GM19043 (cell line): ENCODE measurements around the gene PRPF19.

Experiments used
- ATAC-seq: cut with Tn5 transposase; IDR thresholded peaks from one replicate; pipeline ENCODE4 v1.9.1; 2021; ENCODE audit warnings: low read depth; ENCODE audit not compliant: unreplicated experiment

Gene PRPF19

DNA sequence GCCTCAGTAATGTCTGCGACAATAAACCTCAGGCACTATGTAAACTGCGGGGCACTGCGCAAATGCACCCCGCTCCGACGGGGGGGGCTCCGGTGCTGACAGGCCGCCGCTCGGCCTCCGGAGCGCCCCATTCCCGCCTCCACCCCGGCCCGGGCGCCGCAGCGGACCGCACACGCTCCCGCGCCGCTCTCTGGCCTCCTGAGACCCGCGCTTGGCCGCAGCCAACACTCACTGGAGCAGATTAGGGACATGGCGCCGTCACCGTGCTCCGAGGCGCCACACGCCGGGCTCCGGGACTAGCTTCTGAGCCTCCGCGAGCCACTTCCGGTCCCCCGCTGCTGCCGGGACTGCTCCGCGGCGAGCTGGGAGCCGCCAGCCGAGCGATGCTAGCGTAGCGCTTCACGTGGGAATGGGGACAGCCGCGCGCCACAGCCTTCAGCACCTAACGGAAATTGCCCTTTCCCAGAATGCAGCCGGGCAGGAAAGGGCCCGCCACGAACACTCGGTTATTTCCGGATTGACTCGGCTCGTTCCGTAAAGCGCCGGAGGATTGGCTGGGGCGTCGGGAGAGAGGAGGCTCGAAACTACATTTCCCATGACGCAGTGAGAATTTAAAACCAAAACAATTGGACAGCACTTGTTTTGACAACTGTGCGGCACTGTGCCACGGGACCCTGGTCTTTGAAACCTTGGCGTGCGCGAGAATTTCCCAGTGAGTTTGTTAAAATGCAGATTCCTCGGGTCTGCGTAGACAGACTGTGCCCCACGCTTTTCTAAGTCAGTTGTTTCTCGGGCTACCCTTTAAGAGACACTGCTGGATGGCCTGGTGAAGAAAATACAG is at the start of gene PRPF19:
Gene PRPF19 (minus strand): TSS at position 454 of the 841 bp plus-strand sequence. CDS start 203 bp downstream, at position 251.
- peak; percentile 73 for ATAC-seq

- ATAC-seq: no peak
Measured at GRCh38 chr11:60955571-60955970, 49.2 kb upstream of the PRPF19 start.

GRCh38 chr11:60954421-60954820 is 48.0 kb upstream of the PRPF19 start:
- no peak for ATAC-seq

GRCh38 chr11:60953781-60954180 is 47.4 kb upstream of the PRPF19 start:
- no peak for ATAC-seq

GRCh38 chr11:60952742-60953170 is 46.4 kb upstream of the PRPF19 start:
- ATAC-seq: peak; percentile 1

DNA sequence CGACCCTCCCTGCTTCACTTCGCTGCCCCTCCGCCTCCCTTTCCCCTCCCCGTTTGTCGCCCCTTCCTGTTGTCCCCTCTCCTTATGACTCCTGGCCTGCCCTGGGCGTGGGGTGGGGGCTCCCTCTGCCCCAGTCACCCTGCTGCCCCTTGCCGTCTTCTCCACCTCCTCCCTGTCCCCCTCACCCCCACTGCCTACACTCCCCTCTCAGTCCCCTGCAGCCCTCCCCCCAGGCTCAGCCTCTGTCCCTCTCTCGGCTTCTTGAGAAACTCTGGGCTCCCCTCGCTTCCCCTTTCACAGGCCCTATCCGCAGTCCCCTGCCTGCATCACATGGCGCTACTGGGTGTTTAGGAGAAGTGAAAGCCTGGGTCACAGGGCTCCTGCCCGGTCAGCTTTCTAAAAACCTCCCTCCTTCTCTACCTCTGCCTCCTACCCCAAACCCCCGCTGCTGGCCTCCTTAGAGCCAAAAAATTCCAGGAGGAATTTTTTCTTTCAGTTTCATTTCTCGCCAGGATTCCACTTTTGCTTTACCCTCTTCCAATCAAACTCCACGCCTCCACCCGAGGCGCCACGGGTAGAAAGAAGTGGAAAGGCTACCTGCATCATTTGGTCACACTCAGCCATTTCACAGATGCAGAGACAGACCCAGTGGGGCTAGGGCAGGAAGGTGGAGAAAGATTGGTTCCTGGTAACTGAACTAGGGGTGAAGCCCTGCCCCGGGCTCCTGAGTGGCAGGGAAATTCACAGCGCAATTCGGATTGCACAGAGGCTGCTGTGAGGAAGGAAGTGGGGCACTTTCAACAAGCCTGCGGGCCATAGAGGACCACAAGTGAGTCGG is 45.7 kb upstream of the PRPF19 start, which contains the start of gene SLC15A3:
Gene SLC15A3 (minus strand): TSS at position 273 of the 838 bp plus-strand sequence. CDS start 625 bp downstream, outside the sequence.
- peak; percentile 79 for ATAC-seq

GRCh38 chr11:60951606-60951903 is 45.2 kb upstream of the PRPF19 start:
- ATAC-seq: no peak

DNA sequence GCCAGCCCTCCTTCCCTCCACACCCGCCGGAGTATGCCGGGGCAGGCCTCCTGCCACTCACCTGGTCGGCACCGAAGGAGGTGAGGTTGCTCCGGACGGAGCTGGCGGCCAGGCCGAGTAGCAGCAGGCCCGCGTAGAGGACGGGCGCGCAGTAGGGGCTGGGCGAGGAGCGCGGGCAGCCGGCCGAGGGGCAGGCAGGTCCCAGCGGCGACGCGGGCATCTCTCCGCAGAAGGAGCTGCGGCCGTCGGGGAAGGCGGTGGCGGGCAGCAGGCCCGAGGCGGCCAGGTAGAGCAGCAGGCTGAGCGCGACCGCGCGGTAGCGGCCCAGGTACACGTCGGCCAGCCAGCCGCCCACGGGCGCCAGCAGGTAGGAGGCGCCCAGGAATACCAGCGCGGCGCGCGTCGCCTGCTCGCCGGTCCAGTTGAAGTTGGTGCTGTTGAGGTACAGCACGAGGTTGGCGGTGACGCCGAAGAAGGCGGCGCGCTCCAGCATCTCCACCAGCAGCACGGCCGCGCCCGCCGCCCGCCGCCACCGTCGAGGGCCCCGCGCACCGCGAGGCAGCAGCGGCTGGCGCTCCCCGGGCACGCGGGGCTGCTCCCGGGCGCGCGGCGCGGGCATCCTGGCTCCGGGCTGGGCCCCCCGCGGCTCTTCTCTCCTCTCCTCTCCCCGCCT is 44.7 kb upstream of the PRPF19 start:
- ATAC-seq: no peak

DNA sequence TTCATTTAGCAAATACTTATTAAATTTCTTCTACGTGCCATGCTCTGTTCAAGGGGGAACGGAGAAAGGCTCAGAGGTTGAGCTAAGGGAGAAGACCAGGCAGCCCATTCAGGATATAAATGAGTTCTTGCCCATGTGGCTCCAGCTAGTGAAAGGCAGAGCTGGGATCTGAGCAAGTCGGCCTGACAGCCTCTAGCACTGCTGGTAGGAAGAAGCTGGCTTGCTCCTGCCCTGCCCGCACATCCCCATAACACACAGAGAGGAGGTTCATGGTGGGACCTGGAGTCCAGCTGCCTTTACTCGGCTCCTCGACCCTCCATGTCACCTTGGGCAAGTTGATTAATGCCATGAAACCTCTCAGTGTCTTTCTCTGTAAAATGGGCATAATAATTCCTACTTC is 43.6 kb upstream of the PRPF19 start:
- ATAC-seq: no peak

- no peak for ATAC-seq
Measured at GRCh38 chr11:60948250-60948649, 41.9 kb upstream of the PRPF19 start.

DNA sequence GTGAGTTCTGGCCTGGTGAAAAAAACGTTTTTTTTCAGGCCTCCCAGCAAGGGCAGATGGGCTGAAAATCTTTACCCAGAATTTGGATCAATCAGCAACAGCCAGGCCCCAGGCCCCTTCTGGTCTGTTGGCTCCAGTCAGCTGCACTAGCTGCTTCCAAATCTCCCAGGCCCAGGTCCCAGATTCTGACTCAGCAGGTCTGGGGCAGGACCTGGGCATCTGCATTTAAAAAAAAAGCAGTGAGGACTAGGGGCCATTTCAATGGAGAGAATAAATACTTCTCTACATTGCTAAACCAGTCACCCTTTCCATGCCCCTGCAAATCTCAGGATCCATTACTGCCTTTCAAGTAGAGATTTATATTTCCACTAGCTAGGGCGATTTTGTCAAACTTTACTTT is 41.3 kb upstream of the PRPF19 start:
- ATAC-seq: no peak

DNA sequence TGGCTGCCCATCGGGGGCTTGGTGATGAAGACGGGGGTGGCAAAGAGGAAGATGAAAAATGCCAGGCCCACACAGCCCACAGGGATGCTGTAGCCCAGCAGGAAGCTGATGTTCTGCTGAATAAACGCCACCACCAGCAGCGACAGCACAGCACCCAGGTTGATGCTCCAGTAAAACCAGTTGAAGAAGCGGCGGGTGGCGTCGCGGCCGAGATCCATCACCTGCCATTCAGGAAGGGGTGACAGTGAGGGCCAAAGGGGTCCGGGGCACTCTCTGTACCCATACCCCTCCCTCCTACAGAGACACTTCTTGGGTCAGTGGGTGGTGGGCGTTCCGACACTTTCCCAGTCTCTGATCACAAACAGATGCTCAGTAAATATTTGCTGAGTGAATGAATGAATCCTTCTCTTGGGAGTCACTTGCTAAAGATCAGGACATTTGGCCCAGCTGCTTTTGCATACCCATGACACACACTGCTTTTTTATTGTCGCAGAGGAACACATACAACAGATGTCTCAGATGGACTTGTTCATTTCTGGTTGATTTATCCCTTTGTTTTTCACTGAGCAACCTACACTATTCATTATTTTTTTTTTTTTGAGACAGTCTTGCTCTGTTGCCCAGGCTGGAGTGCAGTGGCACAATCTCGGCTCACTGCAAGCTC is 40.3 kb upstream of the PRPF19 start:
- no peak for ATAC-seq

DNA sequence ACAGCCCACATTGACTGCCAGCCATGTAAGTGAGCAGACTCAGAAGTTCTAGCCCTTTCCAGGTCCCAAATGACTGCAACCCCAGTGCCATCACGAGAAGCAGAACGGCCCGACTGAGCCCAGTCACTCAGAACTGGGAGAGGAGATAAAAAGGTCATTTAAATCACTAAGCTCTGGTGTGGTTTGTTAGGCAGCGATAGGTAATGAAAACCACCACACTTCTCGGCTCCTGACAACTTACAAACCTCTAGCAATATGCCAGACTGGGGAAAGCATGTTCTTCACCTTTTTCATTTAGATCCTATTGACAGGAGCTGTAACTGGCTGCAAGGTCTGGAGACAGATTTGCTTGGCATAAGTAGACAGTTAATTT is 38.9 kb upstream of the PRPF19 start:
- no peak for ATAC-seq

GRCh38 chr11:60944490-60945294 is 38.3 kb upstream of the PRPF19 start:
- no peak for ATAC-seq

- no peak for ATAC-seq
Measured at GRCh38 chr11:60942970-60943565, 36.7 kb upstream of the PRPF19 start.

DNA sequence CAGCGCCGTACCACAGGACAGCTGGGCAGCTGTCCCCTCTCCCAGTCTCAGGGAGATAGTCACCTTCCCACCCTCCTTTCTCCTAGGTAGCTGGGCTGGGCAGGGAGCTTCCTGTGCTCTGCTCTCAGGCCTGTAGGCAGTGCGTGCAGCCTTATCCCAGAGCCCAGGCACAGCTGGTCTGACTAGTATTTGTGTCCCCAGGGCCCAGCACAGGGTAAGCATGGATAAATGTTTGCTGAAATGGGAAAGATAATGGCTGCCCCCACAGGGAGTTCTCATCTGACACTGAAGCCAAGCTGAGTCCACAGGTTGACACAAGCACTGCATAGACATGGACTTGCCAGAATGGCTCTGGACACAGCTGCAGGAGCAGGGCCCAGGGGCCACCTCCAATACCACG is 35.8 kb upstream of the PRPF19 start:
- ATAC-seq: no peak

DNA sequence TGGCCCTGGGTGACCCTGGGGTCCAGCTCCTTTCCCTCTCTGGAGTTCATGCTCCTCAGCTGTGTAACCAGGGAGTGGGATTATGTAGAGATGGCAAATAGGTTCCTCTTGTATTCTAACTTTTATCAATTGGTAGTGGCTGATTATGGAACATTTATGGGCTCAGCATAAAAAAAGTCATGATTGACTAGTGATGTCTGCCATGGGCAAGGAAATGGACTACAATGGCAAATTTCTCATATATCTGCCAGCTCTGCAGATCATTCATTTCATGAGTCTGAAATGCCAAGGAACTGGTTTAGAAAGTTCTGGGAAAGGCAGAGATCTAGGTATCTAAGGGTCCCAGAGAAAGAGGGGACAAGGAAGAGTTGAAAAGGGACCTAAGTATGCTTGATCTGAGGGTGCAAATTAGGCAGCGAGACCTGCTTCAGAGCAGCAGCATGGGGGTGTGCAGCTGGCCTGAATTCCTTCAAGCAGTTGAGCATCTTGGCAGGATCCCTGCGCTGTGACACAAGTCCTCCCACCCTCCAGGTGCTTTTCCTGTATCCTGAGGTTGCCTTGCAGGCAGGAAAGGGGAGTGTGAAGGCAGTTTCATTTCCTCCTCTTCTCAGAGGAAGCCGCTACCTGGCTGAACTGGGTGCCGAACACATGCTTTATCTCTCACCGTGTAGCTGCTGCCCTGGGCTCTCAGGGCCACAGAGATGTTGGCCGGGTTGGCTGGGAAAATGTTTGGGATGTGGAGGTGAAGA is 35.2 kb upstream of the PRPF19 start:
- ATAC-seq: no peak

- no peak for ATAC-seq
Measured at GRCh38 chr11:60939855-60940254, 33.5 kb upstream of the PRPF19 start.

DNA sequence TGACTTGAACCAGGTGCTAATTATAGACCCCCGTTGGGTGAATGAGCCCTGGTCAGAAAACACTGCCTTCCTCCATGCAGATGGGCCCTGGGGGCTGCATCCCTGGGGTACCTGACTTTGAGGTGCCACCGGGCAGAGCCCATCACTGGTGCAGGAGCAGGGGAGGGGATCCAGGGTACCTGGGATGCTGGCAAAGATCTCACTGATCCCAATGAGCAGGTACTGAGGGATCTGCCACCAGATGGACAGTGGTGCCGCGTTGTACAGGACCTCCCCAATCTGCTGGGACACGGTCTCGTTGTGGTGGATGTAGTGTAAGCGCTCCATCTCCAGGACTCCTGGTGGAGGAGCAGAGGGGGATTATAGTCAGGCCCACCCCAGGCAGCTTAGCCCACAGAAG is 32.9 kb upstream of the PRPF19 start:
- ATAC-seq: no peak
